ENCODE results near the gene CTSK. TPM values are rescaled to one million over a fixed set of nuclear protein-coding genes. Genes with fewer than 3 reads are reported as not detected.
"Not testable (repeated sequence)": the region's sequence is repeated elsewhere in the genome, so short reads cannot be mapped to it uniquely, and the experiment has no call there.

The CTSK gene
- total RNA-seq, 1 donor from 2014 or later: 20.5 TPM

GRCh38 chr1:150807249-150808023 is 624 bp downstream of the CTSK start:
- DNase-seq (ENCODE audit: low read depth, low spot score): no peak

GRCh38 chr1:150805899-150806298 is 2.2 kb downstream of the CTSK start:
- DNase-seq (ENCODE audit: low read depth, low spot score): no peak

DNA sequence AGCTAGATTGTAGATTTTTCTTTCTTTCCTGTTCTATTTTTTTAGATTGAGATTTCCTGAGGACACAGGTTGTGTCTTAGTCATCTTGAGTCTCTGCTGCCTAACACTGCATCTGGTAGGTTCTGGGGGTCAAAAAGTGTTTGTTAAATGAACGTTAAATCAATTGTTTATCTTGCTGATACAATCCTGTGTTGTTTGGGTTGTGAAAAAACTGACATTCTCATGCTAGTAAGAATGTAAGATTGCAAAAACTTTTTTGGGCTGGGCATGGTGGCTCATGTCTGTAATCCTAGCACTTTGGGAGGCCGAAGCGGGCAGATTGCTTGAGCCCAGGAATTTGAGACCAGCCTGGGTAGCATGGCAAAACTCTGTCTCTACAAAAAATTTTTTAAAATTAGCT is 3.4 kb downstream of the CTSK start:
- peak; percentile 47 for DNase-seq (ENCODE audit: low read depth, low spot score)

DNA sequence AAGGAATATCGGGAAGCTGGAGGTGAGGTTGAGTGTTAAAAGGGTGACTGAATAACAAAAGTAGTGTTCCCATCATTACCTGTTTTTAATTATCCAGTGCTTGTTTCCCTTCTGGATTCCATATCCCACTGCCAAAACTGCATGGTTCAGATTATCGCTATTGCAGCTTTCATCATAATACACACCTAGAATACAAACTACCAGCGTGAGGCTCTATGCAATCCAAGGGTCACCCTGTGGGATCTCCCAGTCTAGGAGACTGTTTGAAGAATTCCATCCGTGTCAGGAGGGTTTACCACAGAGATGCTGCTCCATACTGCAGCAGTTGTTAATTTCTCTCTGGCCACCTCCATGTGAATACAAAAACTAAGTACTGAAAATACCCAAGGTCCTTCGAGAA is 9.0 kb downstream of the CTSK start:
- DNase-seq (ENCODE audit: low read depth, low spot score): no peak

DNA sequence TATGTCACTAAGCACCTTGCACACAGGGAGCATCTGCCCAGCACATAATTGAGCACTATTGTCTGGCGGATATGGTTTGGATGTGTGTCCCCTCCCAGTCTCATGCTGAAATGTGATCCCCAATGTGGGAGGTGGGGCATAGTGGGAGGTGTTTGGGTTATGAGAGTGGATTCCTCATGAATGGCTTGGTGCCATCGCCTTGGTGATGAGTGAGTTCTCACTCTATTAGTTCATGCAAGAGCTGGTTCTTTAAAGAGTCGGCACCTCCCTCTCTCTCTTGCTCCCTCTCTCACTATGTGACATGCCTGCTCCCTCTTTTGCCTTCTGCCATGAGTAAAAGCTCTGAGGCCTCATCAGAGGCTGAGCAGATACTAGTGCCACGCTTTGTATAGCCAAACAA is 9.5 kb downstream of the CTSK start:
- DNase-seq (ENCODE audit: low read depth, low spot score): no peak

- DNase-seq (ENCODE audit: low read depth, low spot score): no peak
Observed at GRCh38 chr1:150796374-150796773, 11.7 kb downstream of the CTSK start.

DNA sequence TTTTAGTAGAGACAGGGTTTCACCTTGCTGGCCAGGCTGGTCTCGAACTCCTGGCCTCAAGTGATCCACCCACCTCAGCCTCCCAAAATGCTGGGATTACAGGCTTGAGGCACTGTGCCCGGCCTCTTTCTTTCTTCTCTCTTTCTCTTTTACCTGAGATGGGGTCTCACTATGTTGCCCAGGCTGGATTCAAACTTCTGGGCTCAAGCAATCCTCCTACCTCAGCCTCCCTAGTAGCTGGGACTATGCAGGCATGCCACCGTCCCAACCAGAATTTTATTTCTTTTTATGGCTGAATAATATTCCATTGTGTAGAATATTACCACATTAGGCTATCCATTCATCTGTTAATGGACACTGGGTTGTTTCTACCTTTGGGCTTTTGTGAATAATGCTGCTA is 14.3 kb downstream of the CTSK start:
- DNase-seq (ENCODE audit: low read depth, low spot score): not testable (repeated sequence)

- DNase-seq (ENCODE audit: low read depth, low spot score): no peak
Observed at GRCh38 chr1:150793221-150793620, 14.8 kb downstream of the CTSK start.

DNA sequence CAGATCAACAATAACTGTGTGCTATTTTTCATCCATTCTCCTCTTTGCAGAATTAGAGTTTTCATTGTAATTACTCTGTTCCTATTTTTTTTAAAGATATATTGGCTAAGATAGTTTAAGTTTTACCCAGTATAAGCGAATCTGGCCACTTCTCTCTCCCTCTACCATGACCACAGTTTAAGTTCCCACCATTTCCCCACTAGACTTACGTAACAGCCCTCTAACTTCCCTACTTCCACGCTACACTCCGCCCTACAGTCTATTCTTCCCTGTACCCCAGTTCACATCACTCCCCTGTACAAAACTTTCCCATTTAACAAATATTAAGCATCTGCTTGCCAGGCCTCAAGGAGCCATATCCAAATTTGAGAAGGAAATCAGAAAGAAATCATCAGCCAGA is 16.5 kb downstream of the CTSK start:
- no peak for DNase-seq (ENCODE audit: low read depth, low spot score)

DNA sequence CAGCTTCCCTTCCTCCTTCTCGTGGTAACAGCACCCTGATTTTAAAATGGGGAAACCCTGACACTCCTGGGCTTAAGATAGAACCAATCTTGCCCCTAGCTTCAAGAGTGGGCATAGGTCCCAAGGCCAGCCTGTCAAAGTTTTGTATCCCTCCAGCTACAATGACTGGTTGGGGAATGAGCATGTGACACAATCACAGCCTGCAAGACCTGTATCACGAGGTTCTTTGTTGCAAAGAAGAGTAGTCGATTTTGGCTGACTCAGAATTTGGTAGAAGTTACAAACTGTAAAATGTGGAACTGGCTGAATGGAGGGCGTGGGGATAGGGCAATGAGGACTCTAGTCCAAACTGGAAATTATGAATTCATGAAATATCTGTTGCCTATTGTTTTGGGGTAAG is 18.7 kb downstream of the CTSK start:
- no peak for DNase-seq (ENCODE audit: low read depth, low spot score)

- DNase-seq (ENCODE audit: low read depth, low spot score): no peak
Observed at GRCh38 chr1:150788946-150789345, 19.1 kb downstream of the CTSK start.

DNA sequence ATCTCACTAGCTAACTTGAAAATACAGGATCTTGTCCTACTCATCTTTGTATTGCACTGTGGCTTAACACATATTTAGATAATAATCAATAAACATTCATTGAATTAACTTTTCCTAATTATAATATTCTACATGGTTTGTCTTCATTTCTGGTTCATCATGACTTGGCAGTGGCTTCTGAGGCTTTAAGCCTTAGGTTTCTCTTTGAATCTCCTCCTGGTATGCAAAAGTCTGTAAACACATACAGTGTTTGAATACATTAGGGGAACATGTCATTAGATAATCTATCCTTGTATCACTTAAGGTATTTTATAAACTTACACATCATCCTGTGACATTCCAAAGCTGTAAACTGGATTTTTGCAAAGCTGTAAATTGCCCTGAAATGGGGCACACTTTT is 20.6 kb downstream of the CTSK start:
- no peak for DNase-seq (ENCODE audit: low read depth, low spot score)

DNA sequence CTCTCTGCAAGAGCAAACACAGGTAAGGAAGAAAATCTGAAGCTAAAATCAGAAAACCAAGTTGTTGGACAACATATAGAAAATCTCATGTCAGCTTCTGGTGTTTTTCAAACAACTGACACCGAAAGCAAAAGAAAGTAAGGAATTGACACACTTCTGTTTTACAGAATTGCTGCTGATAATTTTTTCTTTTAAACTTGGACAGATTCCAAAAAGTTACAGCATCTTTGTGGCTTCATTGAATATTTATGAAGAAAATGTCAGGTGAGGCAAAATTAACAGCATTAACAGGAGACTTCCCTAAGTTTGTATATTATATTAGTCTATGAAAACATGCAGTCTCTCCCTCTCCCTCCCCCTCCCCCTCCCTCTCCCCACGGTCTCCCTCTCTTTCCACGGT is 27.6 kb downstream of the CTSK start:
- no peak for DNase-seq (ENCODE audit: low read depth, low spot score)

DNA sequence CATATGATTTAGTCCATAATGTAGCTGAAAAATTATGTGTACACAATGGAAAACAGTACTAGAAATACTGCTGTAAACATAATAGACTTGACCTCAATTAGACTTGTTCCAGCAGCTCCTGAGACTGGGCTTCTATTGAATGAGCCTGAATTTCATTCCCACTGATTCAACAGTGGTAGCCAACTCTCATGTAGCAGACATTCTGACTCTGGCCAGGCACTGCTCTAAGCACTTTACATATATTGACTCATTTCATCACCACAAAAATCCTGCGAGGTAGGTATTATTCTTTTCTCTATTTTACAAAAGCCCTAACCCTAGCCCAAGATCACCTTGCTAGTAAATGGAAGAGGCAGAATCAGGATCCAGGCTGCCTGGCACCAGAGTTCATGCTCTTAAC is 29.7 kb downstream of the CTSK start:
- no peak for DNase-seq (ENCODE audit: low read depth, low spot score)

GRCh38 chr1:150777544-150777943 is 30.5 kb downstream of the CTSK start:
- no peak for DNase-seq (ENCODE audit: low read depth, low spot score)

DNA sequence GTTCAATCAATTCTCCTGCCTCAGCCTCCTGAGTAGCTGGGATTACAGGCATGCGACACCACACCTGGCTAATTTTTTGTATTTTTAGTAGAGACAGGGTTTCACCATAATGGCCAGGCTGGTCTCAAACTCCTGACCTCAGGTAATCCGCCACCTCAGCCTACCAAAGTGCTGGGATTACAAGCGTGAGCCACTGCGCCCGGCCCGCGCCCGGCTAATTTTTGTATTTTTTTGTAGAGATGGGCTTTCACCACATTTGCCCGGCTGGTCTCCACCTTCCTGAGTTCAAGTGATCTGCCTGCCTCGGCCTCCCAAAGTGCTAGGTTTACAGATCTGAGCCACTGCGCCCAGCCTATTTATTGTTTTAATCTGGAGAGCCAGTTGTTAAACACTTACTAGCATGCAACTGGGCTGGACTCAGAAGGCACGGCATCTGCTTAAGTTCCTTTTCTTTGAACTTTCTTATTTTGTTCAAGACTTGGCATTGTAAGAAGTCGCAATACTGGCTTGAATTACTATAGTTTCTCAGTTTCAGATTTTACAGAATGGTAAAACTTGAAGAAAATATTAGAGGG is 32.0 kb downstream of the CTSK start:
- not testable (repeated sequence) for DNase-seq (ENCODE audit: low read depth, low spot score)

- no peak for DNase-seq (ENCODE audit: low read depth, low spot score)
Observed at GRCh38 chr1:150775276-150775675, 32.8 kb downstream of the CTSK start.

- DNase-seq (ENCODE audit: low read depth, low spot score): no peak
Observed at GRCh38 chr1:150772326-150772725, 35.7 kb downstream of the CTSK start.

DNA sequence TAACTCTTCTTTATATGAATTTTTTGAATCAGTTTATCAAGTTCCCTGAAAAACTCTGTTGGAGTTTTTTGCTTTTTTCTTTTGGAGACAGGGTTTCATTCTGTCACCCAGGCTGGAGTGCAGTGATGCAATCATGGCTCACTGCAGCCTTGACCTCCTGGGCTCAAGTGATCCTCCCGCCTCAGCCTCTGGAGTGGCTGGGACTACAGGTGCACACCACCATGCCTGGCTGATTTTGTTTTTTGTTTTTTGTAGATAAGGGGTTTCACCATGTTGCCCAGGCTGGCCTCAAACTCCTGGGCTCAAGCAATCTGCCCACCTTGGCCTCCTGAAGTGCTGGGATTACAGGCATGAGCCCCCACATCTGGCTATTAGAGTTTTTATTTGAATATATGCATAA is 40.4 kb downstream of the CTSK start:
- not testable (repeated sequence) for DNase-seq (ENCODE audit: low read depth, low spot score)

DNA sequence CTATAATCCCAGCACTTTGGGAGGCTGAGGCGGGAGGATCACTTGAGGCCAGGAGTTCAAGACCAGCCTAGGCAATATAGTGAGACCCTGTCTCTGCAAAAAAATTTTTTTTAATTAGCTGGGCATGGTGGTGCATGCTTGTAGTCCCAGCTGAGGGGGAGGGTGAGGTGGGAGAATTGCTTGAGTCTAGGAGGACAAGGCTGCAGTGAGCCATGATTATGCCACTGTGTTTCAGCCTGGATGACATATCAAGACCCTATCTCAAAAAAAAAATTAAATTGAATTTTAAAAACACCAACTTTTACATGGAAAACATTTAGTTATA is 42.1 kb downstream of the CTSK start:
- DNase-seq (ENCODE audit: low read depth, low spot score): not testable (repeated sequence)

- DNase-seq (ENCODE audit: low read depth, low spot score): no peak
Observed at GRCh38 chr1:150765296-150765976, 42.6 kb downstream of the CTSK start, which contains the start of gene CTSS. TSS of gene CTSS (minus strand) at chr1:150765778. CDS start at chr1:150764763, 1,015 bp downstream.

- peak; percentile 75 for DNase-seq (ENCODE audit: low read depth, low spot score)
Observed at GRCh38 chr1:150764617-150765101, 43.4 kb downstream of the CTSK start.

DNA sequence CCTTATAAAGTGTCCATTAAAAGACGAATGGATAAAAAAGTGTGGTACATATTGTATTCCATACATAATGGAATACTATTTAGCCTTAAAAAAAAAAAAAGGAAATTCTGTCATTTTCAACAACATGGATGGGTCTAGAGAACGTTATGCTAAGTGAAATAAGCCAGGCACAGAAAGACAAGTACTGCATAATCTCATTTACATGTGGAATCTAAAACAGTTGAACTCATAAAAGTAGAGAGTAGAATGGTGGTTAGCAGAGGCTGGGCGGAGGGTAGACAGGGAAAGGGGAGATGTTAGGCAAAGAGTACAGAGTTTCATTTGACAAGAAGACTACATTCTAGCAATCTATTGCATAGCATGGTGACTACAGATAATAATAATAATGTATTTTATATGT is 45.0 kb downstream of the CTSK start:
- DNase-seq (ENCODE audit: low read depth, low spot score): no peak

Data from pulmonary artery endothelial cell (primary cell).